ENCODE data around the gene HOXA1. TPM values are rescaled to one million over a fixed set of nuclear protein-coding genes. Genes with fewer than 3 reads are reported as not detected.

The HOXA1 gene
- total and polyA plus RNA-seq, 2 donors from 2014 or later, result 1.1 to 2.4 TPM

DNA sequence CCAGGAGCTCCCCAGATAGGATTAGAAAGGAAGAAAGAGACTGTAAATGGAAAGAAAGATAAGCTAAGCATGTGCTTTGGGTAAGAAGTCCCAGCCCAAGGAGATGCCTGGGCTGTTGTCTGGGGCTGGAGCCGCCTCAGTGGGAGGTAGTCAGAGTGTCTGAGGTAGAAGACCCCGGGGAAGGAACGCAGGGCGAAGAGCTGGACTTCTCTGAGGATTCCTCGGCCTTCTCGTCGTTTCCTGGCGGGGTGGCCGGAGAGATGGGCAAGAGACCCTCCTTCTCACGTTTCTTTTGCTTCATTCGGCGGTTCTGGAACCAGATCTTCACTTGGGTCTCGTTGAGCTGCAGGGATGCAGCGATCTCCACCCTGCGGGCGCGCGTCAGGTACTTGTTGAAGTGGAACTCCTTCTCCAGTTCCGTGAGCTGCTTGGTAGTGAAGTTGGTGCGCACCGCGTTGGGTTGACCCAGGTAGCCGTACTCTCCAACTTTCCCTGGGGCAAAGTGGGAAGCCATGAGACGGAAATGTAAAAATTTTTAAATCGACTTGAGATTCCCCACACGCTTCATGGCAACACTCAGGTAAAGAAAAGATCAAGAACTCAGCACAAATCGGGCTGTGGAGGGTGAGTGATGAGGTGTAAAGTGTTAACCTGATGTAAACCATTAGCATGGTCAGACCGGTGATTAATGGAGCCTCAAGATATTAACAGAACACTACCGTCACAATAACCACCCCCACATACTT lies 1.3 kb downstream of the HOXA1 start:
- no peak for FAIRE-seq
- Histone ChIP-seq H3K4me1 (ENCODE audit: control insufficient read depth in 2 of 3, insufficient read depth in 2 of 3, low read depth in 1 of 3, low read length in 3 of 3) (peaks cover 2 to 9% (median 3%) of the 10 kb centered on the region in 3 donors), H3K4me3 (ENCODE audit: low read length in 3 of 3) (no peak overlapping the region), H3K27ac (ENCODE audit: low read depth in 2 of 2, low read length in 2 of 2) (no peak overlapping the region), H3K9me3 (ENCODE audit: control insufficient read depth in 2 of 3, insufficient read depth in 1 of 3, low read length in 3 of 3) (no peaks in the 10 kb centered on the region), H3K27me3 (ENCODE audit: control insufficient read depth, insufficient read depth, low read length) (peaks cover 3% of the 10 kb centered on the region), H3K9ac (ENCODE audit: low read length in 3 of 3) (no peak overlapping the region), H3K36me3 (ENCODE audit: control insufficient read depth in 2 of 3, insufficient read depth in 3 of 3, low read length in 3 of 3) (no peaks in the 10 kb centered on the region)
- TF ChIP-seq, protein P1, sequence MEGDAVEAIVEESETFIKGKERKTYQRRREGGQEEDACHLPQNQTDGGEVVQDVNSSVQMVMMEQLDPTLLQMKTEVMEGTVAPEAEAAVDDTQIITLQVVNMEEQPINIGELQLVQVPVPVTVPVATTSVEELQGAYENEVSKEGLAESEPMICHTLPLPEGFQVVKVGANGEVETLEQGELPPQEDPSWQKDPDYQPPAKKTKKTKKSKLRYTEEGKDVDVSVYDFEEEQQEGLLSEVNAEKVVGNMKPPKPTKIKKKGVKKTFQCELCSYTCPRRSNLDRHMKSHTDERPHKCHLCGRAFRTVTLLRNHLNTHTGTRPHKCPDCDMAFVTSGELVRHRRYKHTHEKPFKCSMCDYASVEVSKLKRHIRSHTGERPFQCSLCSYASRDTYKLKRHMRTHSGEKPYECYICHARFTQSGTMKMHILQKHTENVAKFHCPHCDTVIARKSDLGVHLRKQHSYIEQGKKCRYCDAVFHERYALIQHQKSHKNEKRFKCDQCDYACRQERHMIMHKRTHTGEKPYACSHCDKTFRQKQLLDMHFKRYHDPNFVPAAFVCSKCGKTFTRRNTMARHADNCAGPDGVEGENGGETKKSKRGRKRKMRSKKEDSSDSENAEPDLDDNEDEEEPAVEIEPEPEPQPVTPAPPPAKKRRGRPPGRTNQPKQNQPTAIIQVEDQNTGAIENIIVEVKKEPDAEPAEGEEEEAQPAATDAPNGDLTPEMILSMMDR (IDR thresholded peaks at IDR 0.05; ENCODE audit: borderline replicate concordance, extremely low read depth, insufficient read depth), result no peak
- intact Hi-C loops (cut with DNase I), result no loop called here
- peak in 3 of 5 donors; percentile 46 to 72 (median 61) for DNase-seq

DNA sequence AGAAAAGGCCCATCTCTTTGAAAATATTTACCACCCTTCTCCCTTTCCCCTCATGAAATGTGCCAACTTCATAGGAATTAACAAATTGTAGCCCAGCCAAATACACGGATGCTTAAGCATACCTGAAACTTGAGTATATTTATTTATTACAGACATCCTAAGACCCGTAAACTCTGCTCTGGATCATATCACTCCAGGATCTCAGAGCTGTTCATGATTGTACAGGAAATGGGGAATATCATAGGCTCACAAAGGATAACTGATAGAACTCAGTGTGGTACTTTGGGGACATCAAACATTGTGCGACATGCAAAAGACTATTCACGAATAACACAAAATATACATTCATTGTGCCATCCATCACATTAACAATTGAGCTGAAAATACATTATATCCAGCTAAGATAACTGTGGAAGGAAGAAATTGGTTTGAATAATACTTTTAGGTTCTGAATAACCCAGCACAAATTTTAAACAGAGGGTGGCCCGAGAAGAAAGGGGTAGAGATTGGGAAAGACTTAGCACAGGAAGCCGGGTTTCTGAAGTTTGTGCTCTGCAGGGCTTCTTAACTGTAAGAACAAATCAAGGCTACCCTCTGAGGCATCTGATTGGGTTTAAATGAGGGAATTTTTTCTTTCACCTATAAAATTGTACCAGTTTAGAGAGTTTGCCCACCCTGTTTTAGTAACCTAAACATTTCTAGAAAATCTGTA lies 2.5 kb downstream of the HOXA1 start:
- Histone ChIP-seq H3K9ac (ENCODE audit: low read length in 3 of 3) (no peak overlapping the region), H3K4me1 (ENCODE audit: control insufficient read depth in 2 of 3, insufficient read depth in 2 of 3, low read depth in 1 of 3, low read length in 3 of 3) (peaks cover 2 to 9% (median 3%) of the 10 kb centered on the region in 3 donors), H3K27ac (ENCODE audit: low read depth in 2 of 2, low read length in 2 of 2) (no peak overlapping the region), H3K9me3 (ENCODE audit: control insufficient read depth in 2 of 3, insufficient read depth in 1 of 3, low read length in 3 of 3) (no peaks in the 10 kb centered on the region), H3K27me3 (ENCODE audit: control insufficient read depth, insufficient read depth, low read length) (peaks cover 9% of the 10 kb centered on the region), H3K4me3 (ENCODE audit: low read length in 3 of 3) (no peak overlapping the region), H3K36me3 (ENCODE audit: control insufficient read depth in 2 of 3, insufficient read depth in 3 of 3, low read length in 3 of 3) (no peaks in the 10 kb centered on the region)
- no peak for FAIRE-seq
- intact Hi-C loops (cut with DNase I), result no loop called here
- no peak for DNase-seq
- TF ChIP-seq, protein P1 (IDR thresholded peaks at IDR 0.05; ENCODE audit: borderline replicate concordance, extremely low read depth, insufficient read depth), result no peak

DNA sequence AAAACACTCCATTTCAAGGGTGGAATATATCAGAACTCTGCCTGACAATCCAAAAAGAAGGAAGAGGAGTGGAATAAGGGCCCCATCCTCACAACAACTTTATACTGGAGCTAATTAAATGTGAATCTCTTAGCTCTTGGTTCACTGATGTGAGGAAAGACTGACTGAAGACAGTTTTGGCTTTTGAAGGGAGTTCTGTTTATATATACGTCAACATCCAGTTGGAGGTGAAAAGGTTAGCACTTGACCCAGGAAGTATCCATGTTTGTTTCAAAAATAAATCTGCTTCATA lies 3.0 kb downstream of the HOXA1 start:
- H3K4me1 ChIP-seq (ENCODE audit: control insufficient read depth in 2 of 3, insufficient read depth in 2 of 3, low read depth in 1 of 3, low read length in 3 of 3), result peaks cover 2 to 7% (median 3%) of the 10 kb centered on the region in 3 donors
- DNase-seq (peak in 2 of 5 donors; percentile 51 to 58), FAIRE-seq (no peak)
- no peak overlapping the region for H3K4me3 ChIP-seq (ENCODE audit: low read length in 3 of 3)
- H3K36me3 ChIP-seq (ENCODE audit: control insufficient read depth in 2 of 3, insufficient read depth in 3 of 3, low read length in 3 of 3), result no peaks in the 10 kb centered on the region
- H3K27me3 ChIP-seq (ENCODE audit: control insufficient read depth, insufficient read depth, low read length), result peaks cover 10% of the 10 kb centered on the region
- no peak overlapping the region for H3K27ac ChIP-seq (ENCODE audit: low read depth in 2 of 2, low read length in 2 of 2)
- TF ChIP-seq, protein P1 (IDR thresholded peaks at IDR 0.05; ENCODE audit: borderline replicate concordance, extremely low read depth, insufficient read depth), result no peak
- H3K9me3 ChIP-seq (ENCODE audit: control insufficient read depth in 2 of 3, insufficient read depth in 1 of 3, low read length in 3 of 3), result no peaks in the 10 kb centered on the region
- intact Hi-C loops (cut with DNase I), result no loop called here
- H3K9ac ChIP-seq (ENCODE audit: low read length in 3 of 3), result no peak overlapping the region

Data from kidney (tissue), 14 donors.